Measurements from ENCODE around the gene PTRH1.

The PTRH1 gene

DNA sequence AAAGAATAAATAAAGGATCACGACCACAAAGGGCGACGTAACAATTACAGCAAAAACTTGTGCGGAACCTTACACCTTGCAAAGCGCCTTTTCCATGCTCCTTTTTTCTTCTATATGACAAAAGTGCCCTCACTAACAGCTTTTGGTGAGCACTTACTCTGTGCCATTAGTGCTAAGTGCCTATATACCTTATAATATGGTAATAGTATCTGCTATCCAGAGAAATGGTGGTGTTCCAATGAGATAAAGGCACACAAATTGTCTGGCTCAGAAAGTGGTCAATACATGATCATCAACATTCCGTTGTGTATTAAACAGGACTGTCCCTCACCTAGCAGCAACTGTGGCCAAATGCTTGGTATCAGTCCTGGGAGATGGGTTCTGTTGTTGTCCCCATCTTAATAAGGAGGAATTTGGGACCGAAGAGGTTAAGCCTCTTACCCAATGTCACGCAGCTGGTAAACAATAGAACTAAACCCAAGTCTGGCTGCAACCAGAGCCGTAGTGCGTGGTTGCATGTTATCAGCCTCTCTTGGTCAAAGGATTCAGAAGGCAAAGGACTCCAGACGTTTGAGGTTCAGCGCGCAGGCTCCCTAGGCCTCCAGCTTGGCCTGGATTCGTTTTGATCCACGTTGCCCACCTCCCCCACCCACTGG is 20.2 kb upstream of the PTRH1 start:
- H3K27me3 ChIP-seq (ENCODE audit: insufficient read depth, poor library complexity, severe bottlenecking) = no peaks in the 10 kb centered on the region
- TF ChIP-seq, protein P1, sequence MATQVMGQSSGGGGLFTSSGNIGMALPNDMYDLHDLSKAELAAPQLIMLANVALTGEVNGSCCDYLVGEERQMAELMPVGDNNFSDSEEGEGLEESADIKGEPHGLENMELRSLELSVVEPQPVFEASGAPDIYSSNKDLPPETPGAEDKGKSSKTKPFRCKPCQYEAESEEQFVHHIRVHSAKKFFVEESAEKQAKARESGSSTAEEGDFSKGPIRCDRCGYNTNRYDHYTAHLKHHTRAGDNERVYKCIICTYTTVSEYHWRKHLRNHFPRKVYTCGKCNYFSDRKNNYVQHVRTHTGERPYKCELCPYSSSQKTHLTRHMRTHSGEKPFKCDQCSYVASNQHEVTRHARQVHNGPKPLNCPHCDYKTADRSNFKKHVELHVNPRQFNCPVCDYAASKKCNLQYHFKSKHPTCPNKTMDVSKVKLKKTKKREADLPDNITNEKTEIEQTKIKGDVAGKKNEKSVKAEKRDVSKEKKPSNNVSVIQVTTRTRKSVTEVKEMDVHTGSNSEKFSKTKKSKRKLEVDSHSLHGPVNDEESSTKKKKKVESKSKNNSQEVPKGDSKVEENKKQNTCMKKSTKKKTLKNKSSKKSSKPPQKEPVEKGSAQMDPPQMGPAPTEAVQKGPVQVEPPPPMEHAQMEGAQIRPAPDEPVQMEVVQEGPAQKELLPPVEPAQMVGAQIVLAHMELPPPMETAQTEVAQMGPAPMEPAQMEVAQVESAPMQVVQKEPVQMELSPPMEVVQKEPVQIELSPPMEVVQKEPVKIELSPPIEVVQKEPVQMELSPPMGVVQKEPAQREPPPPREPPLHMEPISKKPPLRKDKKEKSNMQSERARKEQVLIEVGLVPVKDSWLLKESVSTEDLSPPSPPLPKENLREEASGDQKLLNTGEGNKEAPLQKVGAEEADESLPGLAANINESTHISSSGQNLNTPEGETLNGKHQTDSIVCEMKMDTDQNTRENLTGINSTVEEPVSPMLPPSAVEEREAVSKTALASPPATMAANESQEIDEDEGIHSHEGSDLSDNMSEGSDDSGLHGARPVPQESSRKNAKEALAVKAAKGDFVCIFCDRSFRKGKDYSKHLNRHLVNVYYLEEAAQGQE (IDR thresholded peaks at IDR 0.05; ENCODE audit: insufficient replicate concordance, low read depth) = no peak
- TF ChIP-seq, protein P2, sequence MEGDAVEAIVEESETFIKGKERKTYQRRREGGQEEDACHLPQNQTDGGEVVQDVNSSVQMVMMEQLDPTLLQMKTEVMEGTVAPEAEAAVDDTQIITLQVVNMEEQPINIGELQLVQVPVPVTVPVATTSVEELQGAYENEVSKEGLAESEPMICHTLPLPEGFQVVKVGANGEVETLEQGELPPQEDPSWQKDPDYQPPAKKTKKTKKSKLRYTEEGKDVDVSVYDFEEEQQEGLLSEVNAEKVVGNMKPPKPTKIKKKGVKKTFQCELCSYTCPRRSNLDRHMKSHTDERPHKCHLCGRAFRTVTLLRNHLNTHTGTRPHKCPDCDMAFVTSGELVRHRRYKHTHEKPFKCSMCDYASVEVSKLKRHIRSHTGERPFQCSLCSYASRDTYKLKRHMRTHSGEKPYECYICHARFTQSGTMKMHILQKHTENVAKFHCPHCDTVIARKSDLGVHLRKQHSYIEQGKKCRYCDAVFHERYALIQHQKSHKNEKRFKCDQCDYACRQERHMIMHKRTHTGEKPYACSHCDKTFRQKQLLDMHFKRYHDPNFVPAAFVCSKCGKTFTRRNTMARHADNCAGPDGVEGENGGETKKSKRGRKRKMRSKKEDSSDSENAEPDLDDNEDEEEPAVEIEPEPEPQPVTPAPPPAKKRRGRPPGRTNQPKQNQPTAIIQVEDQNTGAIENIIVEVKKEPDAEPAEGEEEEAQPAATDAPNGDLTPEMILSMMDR (IDR thresholded peaks at IDR 0.05; ENCODE audit: insufficient read depth, low read length) = no peak
- no peak for TF ChIP-seq POLR2AphosphoS5 (IDR thresholded peaks at IDR 0.05; ENCODE audit: low read depth)
- peak overlapping the region; percentile 77 for H3K27ac ChIP-seq (replicated peaks)
- DNase-seq (ENCODE audit: low read depth in 1 of 2, low spot score in 1 of 2) = no peak
- H3K4me3 ChIP-seq (replicated peaks; ENCODE audit: insufficient read depth, low read length) = no peak overlapping the region

DNA sequence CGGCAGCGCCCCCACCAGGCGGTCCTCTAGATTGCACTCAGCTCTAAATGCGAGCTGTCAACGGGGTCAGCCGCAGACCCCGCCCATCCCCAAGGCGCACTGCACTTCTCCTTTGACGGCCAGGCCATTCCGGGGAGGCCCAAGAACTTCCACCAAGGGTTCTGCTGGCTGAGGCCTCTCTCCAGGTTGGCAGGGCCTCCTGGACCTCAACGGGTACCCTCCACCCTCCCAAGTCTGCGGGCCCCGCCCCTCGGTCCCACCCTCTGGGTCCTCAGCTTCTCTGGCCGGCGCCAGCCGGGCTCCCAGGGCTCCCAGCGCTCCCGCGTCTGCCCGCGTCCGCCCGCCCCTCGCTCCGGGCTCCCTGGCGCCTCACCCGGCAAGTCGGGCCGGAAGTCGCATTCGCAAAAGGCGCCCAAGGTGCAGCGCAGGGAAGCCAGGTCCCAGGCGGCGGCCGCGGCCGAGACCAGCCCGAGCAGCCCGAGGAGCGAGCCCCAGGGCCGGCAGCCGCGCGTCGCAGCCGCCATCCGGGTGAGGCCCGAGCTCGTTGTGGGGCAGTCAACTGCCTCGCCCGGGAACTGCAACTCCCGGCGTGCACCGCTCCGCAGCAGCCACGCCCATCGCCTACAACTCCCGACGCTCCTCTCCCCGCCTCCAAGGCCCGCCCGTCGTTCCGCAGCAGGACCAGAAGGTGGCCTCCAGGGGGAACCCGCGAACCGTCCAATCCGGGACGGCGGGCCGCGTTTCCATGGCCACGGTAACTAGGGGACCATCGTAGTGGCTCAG is 19.5 kb upstream of the PTRH1 start, which contains the start of gene TOR2A:
TOR2A (minus strand) TSS at position 548 of the 783 bp plus-strand sequence; CDS start at position 524, 24 bp downstream.
- Histone ChIP-seq H3K27me3 (ENCODE audit: insufficient read depth, poor library complexity, severe bottlenecking) (no peaks in the 10 kb centered on the region), H3K4me3 (replicated peaks; ENCODE audit: insufficient read depth, low read length) (peak within 1 kb of the TSS; percentile 55), H3K27ac (replicated peaks) (peak within 1 kb of the TSS; percentile 77)
- TF ChIP-seq POLR2AphosphoS5 (IDR thresholded peaks at IDR 0.05; ENCODE audit: low read depth) (peak; percentile 67), GABPA (IDR thresholded peaks at IDR 0.05; ENCODE audit: low read depth) (peak; percentile 30; the same call in 1 of the 2 replicates), SPI1 (IDR thresholded peaks at IDR 0.05; ENCODE audit: borderline replicate concordance, low read depth) (peak; percentile 87)
- TF ChIP-seq, protein P1 (IDR thresholded peaks at IDR 0.05; ENCODE audit: insufficient replicate concordance, low read depth) = no peak
- TF ChIP-seq, protein P2 (IDR thresholded peaks at IDR 0.05; ENCODE audit: insufficient read depth, low read length) = peak; percentile 75
- peak; percentile 95 to 97 for DNase-seq (ENCODE audit: low read depth in 1 of 2, low spot score in 1 of 2)

DNA sequence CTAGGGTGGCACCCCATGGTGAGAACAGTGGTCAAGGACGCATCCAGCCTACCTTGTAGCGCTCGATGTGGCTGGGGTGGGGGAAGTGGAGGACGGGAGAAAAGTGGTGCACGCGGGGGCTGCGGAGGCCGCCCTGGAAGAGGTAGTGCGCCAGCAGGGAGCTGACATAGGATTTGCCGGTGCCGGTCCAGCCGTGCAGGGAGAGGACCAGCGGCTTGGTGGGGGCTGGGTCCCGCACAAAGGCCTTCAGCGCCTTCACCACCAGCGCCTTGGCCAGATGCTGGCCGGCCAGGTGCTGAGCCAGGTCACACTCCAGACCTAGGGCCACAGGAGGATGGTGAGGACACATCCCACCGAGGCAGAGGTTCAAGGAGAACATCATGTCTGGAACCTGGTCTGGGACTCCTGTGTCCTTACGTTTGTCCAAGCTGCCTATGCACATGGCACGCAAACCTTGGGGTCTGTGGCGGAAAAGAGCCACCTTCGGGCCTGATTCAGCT is 18.8 kb upstream of the PTRH1 start:
- no peak for TF ChIP-seq SPI1 (IDR thresholded peaks at IDR 0.05; ENCODE audit: borderline replicate concordance, low read depth)
- TF ChIP-seq, protein P2 (IDR thresholded peaks at IDR 0.05; ENCODE audit: insufficient read depth, low read length) = peak; percentile 96
- Histone ChIP-seq H3K27me3 (ENCODE audit: insufficient read depth, poor library complexity, severe bottlenecking) (no peaks in the 10 kb centered on the region), H3K4me3 (replicated peaks; ENCODE audit: insufficient read depth, low read length) (peak overlapping the region; percentile 55), H3K27ac (replicated peaks) (peak overlapping the region; percentile 77)
- DNase-seq (ENCODE audit: low read depth in 1 of 2, low spot score in 1 of 2) = no peak
